HepG2 (cell line): ENCODE results near the gene KCTD18. TPM values are rescaled to one million over a fixed set of nuclear protein-coding genes. Genes with fewer than 3 reads are reported as not detected.

Experiments
- ATAC-seq: fragments of 200-7000 bp; cut with Tn5 transposase; 3 replicates; pipeline ENCODE4 v1.9.1; 2020; ENCODE audit warnings: mild to moderate bottlenecking, moderate library complexity
- BruUV-seq: library from RNA; stranded (reverse); fragments of 400-500 nt; replicated peaks from 2 replicates; lab custom pipeline; 2021; lab: Mats Ljungman, UMichigan
- CTCF ChIA-PET: fragments of 300-600 bp; formaldehyde crosslinking; extraction: SDS; loops from one replicate; lab custom pipeline; 2021; ENCODE audit warnings: low total read pairs, inconsistent platforms, low intra/inter-chr PET ratio; lab: Yijun Ruan, JAX
- POLR2A ChIA-PET: fragments of 350-600 bp; sonication (Branson Sonifier 250); formaldehyde crosslinking; loops from one replicate; lab custom pipeline; 2020; ENCODE audit warnings: antibody characterized with exemption, inconsistent platforms; lab: Yijun Ruan, JAX
- DNase-seq: peaks from one replicate; pipeline ENCODE4 v3.0.0-alpha.2; 2015; ENCODE audit warnings: low spot score
- FAIRE-seq: peaks from 3 replicates; lab custom pipeline; 2011; peaks lifted over from hg19 to GRCh38; lab: Jason Lieb, UNC
- H2AFZ ChIP-seq: one replicate; pipeline ENCODE4 v1.6.1; 2011; ENCODE audit warnings: low read length, inconsistent platforms
- H3K27ac ChIP-seq: fragments of 300-600 bp; 3 replicates; pipeline ENCODE4 v1.8.0; 2011; ENCODE audit warnings: mixed run types, mild to moderate bottlenecking, mixed read lengths, low read length, inconsistent platforms; ENCODE audit not compliant: insufficient read depth; ENCODE audit errors: extremely low read length
- H3K27me3 ChIP-seq, 2 experiments: fragments of 200-600 bp in 1 of 2; 2 replicates in 1 of 2; 3 replicates in 1 of 2; pipeline versions ENCODE4 v1.6.0 to v1.8.0; 2011; ENCODE audit warnings: low read length in 2 of 2, mild to moderate bottlenecking in 2 of 2, moderate library complexity in 2 of 2, inconsistent platforms in 1 of 2; ENCODE audit not compliant: insufficient read depth in 2 of 2, control insufficient read depth in 1 of 2
- H3K36me3 ChIP-seq, 2 experiments: fragments of 200-600 bp in 1 of 2; replicated peaks in 1 of 2; 2 replicates in 1 of 2; 3 replicates in 1 of 2; pipeline versions ENCODE4 v1.5.1 to v1.8.0; 2011; ENCODE audit warnings: low read length in 2 of 2, inconsistent platforms in 1 of 2; ENCODE audit not compliant: insufficient read depth in 2 of 2, control insufficient read depth in 1 of 2
- H3K4me1 ChIP-seq: 2 replicates; pipeline ENCODE4 v1.5.1; 2012; ENCODE audit warnings: low read length, inconsistent platforms; ENCODE audit not compliant: insufficient read depth
- H3K4me2 ChIP-seq: 2 replicates; pipeline ENCODE4 v1.6.0; 2011; ENCODE audit warnings: low read depth, low read length, inconsistent platforms
- H3K4me3 ChIP-seq, 3 experiments: fragments of 200-600 bp in 1 of 3; sonication (generic), shearing (Covaris generic) in 1 of 3; replicated peaks in 1 of 3; 2 replicates each; pipeline ENCODE4 v1.5.1; 2011 to 2016; ENCODE audit warnings: low read length in 3 of 3, inconsistent platforms in 2 of 3, low read depth in 2 of 3, mild to moderate bottlenecking in 2 of 3, control low read depth in 1 of 3, mixed read lengths in 1 of 3; ENCODE audit not compliant: insufficient read depth in 1 of 3
- H3K79me2 ChIP-seq: one replicate; pipeline ENCODE4 v1.6.1; 2011; ENCODE audit warnings: low read length, inconsistent platforms; ENCODE audit not compliant: insufficient read depth
- H3K9ac ChIP-seq: 2 replicates; pipeline ENCODE4 v1.6.0; 2011; ENCODE audit warnings: mild to moderate bottlenecking, low read depth, low read length, inconsistent platforms; ENCODE audit not compliant: insufficient read depth
- H3K9me3 ChIP-seq: 2 replicates; pipeline ENCODE4 v1.5.1; 2012; ENCODE audit warnings: mild to moderate bottlenecking, low read length
- H4K20me1 ChIP-seq: 2 replicates; pipeline ENCODE4 v1.6.0; 2011; ENCODE audit warnings: inconsistent platforms, mild to moderate bottlenecking, low read length, moderate library complexity; ENCODE audit not compliant: insufficient read depth
- AGO2 ChIP-seq: fragments of 200-400 bp; formaldehyde crosslinking; optimal IDR thresholded peaks from 2 replicates; pipeline ENCODE3; 2017; ENCODE audit warnings: mild to moderate bottlenecking, low read depth, low read length, moderate library complexity
- GLI4 ChIP-seq: sonication (generic); formaldehyde crosslinking; IDR thresholded peaks from 2 replicates; pipeline ENCODE4 v1.5.1; 2020; ENCODE audit warnings: missing genetic modification reagents, mild to moderate bottlenecking, moderate library complexity, borderline replicate concordance
- GLMP ChIP-seq: sonication (generic); formaldehyde crosslinking; IDR thresholded peaks from 2 replicates; pipeline ENCODE4 v1.9.0; 2021; ENCODE audit warnings: missing genetic modification reagents, mild to moderate bottlenecking, borderline replicate concordance
- JDP2 ChIP-seq: sonication (generic); formaldehyde crosslinking; IDR thresholded peaks from 2 replicates; pipeline ENCODE4 v1.8.1; 2022; ENCODE audit warnings: missing genetic modification reagents, borderline replicate concordance
- MIER3 ChIP-seq: IDR thresholded peaks from 2 replicates; pipeline ENCODE4 v1.6.1; 2016; ENCODE audit warnings: missing compliant biosample characterization, borderline replicate concordance
- NCOA1 ChIP-seq: sonication (generic); formaldehyde crosslinking; IDR thresholded peaks from 2 replicates; pipeline ENCODE4 v1.9.0; 2021; ENCODE audit warnings: missing genetic modification reagents
- NFE2 ChIP-seq: sonication (generic); formaldehyde crosslinking; IDR thresholded peaks from 2 replicates; pipeline ENCODE4 v1.4.0; 2020; ENCODE audit warnings: missing genetic modification reagents
- PLSCR1 ChIP-seq: sonication (generic); formaldehyde crosslinking; IDR thresholded peaks from 2 replicates; pipeline ENCODE4 v1.5.0; 2020; ENCODE audit warnings: missing genetic modification reagents, mild to moderate bottlenecking, borderline replicate concordance
- POLR2A ChIP-seq, 2 experiments: IDR thresholded peaks; 2 replicates each; pipeline ENCODE4 v1.6.1; 2011; ENCODE audit warnings: low read depth in 2 of 2, low read length in 2 of 2, mild to moderate bottlenecking in 1 of 2, moderate library complexity in 1 of 2; ENCODE audit not compliant: insufficient read depth in 1 of 2
- POLR2G ChIP-seq: fragments of 200-400 bp; formaldehyde crosslinking; IDR thresholded peaks from 2 replicates; pipeline ENCODE4 v1.6.1; 2018; ENCODE audit warnings: mild to moderate bottlenecking, low read depth, low read length, moderate library complexity
- RBM22 ChIP-seq: fragments of 200-400 bp; formaldehyde crosslinking; optimal IDR thresholded peaks from 2 replicates; pipeline ENCODE3; 2017; ENCODE audit warnings: mild to moderate bottlenecking, low read length, moderate library complexity
- SSRP1 ChIP-seq: IDR thresholded peaks from 2 replicates; pipeline ENCODE4 v1.6.1; 2016; ENCODE audit warnings: control low read depth
- STAT5B ChIP-seq: sonication (generic); formaldehyde crosslinking; IDR thresholded peaks from 2 replicates; pipeline ENCODE4 v1.4.0; 2020; ENCODE audit warnings: missing genetic modification reagents
- TGIF2 ChIP-seq: IDR thresholded peaks from 2 replicates; pipeline ENCODE4 v1.6.1; 2016; ENCODE audit warnings: control low read depth, missing compliant biosample characterization
- TP53 ChIP-seq: sonication (generic); formaldehyde crosslinking; conservative IDR thresholded peaks from 2 replicates; pipeline ENCODE4 v1.4.0; 2020; ENCODE audit warnings: missing genetic modification reagents
- ZNF296 ChIP-seq: sonication (generic); formaldehyde crosslinking; conservative IDR thresholded peaks from 2 replicates; pipeline ENCODE4 v1.5.0; 2020; ENCODE audit warnings: mild to moderate bottlenecking, missing genetic modification reagents
- ZNF530 ChIP-seq: sonication (generic); formaldehyde crosslinking; IDR thresholded peaks from 2 replicates; pipeline ENCODE4 v1.5.0; 2020; ENCODE audit warnings: low read depth, mild to moderate bottlenecking, missing genetic modification reagents
- ZNF557 ChIP-seq: sonication (generic); formaldehyde crosslinking; IDR thresholded peaks from 2 replicates; pipeline ENCODE4 v1.4.0; 2020; ENCODE audit warnings: missing genetic modification reagents
- ZNF564 ChIP-seq: sonication (generic); formaldehyde crosslinking; IDR thresholded peaks from 2 replicates; pipeline ENCODE4 v1.8.1; 2023; ENCODE audit warnings: mild to moderate bottlenecking, missing genetic modification reagents
- ZNF576 ChIP-seq: sonication (generic); formaldehyde crosslinking; IDR thresholded peaks from 2 replicates; pipeline ENCODE4 v1.4.0; 2020; ENCODE audit warnings: mild to moderate bottlenecking, missing genetic modification reagents
- ZNF670 ChIP-seq: sonication (generic); formaldehyde crosslinking; IDR thresholded peaks from 2 replicates; pipeline ENCODE4 v1.8.0; 2022; ENCODE audit warnings: mild to moderate bottlenecking, missing genetic modification reagents, borderline replicate concordance
- ZNF776 ChIP-seq: sonication (generic); formaldehyde crosslinking; IDR thresholded peaks from 2 replicates; pipeline ENCODE4 v1.4.0; 2020; ENCODE audit warnings: mild to moderate bottlenecking, missing genetic modification reagents
- ZUFSP ChIP-seq: sonication (generic); formaldehyde crosslinking; IDR thresholded peaks from 2 replicates; pipeline ENCODE4 v1.9.0; 2021; ENCODE audit warnings: missing genetic modification reagents, mild to moderate bottlenecking, borderline replicate concordance
- WGBS: methylation state at CpG from one replicate; pipeline ENCODE4 v1.1.6; 2017; ENCODE audit warnings: low lambda C conversion rate; 5-methylcytosine and 5-hydroxymethylcytosine counted together
- in situ Hi-C: cut with HindIII; loops from 2 replicates; pipeline ENCODE4 v1.10.0; 2017; ENCODE audit warnings: low pct_unique_long_range_greater_than_20kb; ENCODE audit not compliant: extremely low pct_ligation_motif_present
- intact Hi-C: fragments of 100-400 bp; cut with micrococcal nuclease; formaldehyde crosslinking; loops from one replicate; pipeline ENCODE4 v1.10.0; 2022; ENCODE audit not compliant: unreplicated experiment
- polyA plus RNA-seq, 8 experiments: library from polyadenylated mRNA; depleted of rRNA in 3 of 8; stranded (reverse) in 7 of 8; unstranded in 1 of 8; fragments of >200 nt; fragmentation: Illumina TruSeq in 4 of 8; extraction: Trizol in 4 of 8; gene quantifications; 2 replicates each; pipeline versions ENCODE4 v1.2.1 to v1.2.3, GENCODE V29; 2011 to 2016; ENCODE audit warnings: low read depth in 4 of 8, missing spikeins in 1 of 8, mixed read lengths in 1 of 8; ENCODE audit not compliant: insufficient read depth in 1 of 8
- total RNA-seq, 5 experiments: library from RNA; depleted of rRNA; stranded (reverse); fragments of >200 nt; fragmentation: Illumina TruSeq; extraction: Trizol; gene quantifications; 2 replicates each; pipeline ENCODE4 v1.2.3, GENCODE V29; 2016; ENCODE audit warnings: low read depth in 1 of 5

The KCTD18 gene
- total and polyA plus RNA-seq, 2 of the 13 experiments (the other 11 are each of a cell fraction or from before 2014, with no cell fraction given): 2.2 to 7.1 TPM

- FAIRE-seq (no peak), ATAC-seq (no peak; the same call in 2 of the 3 replicates), DNase-seq (no peak)
- Histone ChIP-seq H3K4me2 (no peak overlapping the region), H3K27me3 (no peaks in the 10 kb centered on the region), H4K20me1 (no peaks in the 10 kb centered on the region), H3K36me3 (peaks cover 42 to 88% of the 10 kb centered on the region in 2 experiments), H3K79me2 (no peaks in the 10 kb centered on the region), H3K4me1 (no peaks in the 10 kb centered on the region), H3K4me3 (no peak overlapping the region), H3K9ac (no peak overlapping the region), H2AFZ (no peak overlapping the region), H3K27ac (no peak overlapping the region), H3K9me3 (no peaks in the 10 kb centered on the region)
- TF ChIP-seq NCOA1 (CRISPR knock-in tag) (no peak), MIER3 (CRISPR knock-in tag) (no peak), AGO2 (peak; percentile 60), TGIF2 (no peak), ZNF296 (CRISPR knock-in tag) (no peak), RBM22 (peak; percentile 97), GLMP (CRISPR knock-in tag) (no peak), ZNF530 (CRISPR knock-in tag) (no peak), TP53 (no peak), POLR2A (IDR thresholded peaks at IDR 0.05; ENCODE audit: insufficient read depth in 1 of 2, low read depth in 2 of 2, low read length in 2 of 2) (0 out of 4 replicates have a peak, but pooled peaks of 1 of the 2 experiments have one; percentile 23), JDP2 (CRISPR knock-in tag) (no peak), ZUFSP (no peak), STAT5B (no peak), NFE2 (CRISPR knock-in tag) (no peak), ZNF670 (no peak), ZNF576 (CRISPR knock-in tag) (no peak), ZNF776 (no peak), GLI4 (no peak), ZNF557 (CRISPR knock-in tag) (no peak), SSRP1 (CRISPR knock-in tag) (0 out of 2 replicates have a peak, but pooled peaks have one; percentile 20), ZNF564 (CRISPR knock-in tag) (no peak), POLR2G (0 out of 2 replicates have a peak, but pooled peaks have one; percentile 30), PLSCR1 (CRISPR knock-in tag) (no peak)
- WGBS: 90% methylated on average over 8 of the region's 8 CpGs
- POLR2A ChIA-PET: no interaction called here
- BruUV-seq: no TSS peak
- CTCF ChIA-PET: no interaction called here
- in situ Hi-C loops (no loop called here), intact Hi-C loops (no loop called here)
Measured at GRCh38 chr2:200453142-200453852, 56.6 kb downstream of the KCTD18 start.
